K562 (cell line): Measurements from ENCODE around the gene CHD2. TPM values are rescaled to one million over a fixed set of nuclear protein-coding genes. Genes with fewer than 3 reads are reported as not detected.

ENCODE experiments used
- ATAC-seq: fragments of 200-7000 bp; cut with Tn5 transposase; 3 replicates; pipeline ENCODE4 v1.9.1; 2020; ENCODE audit warnings: moderate library complexity
- BruUV-seq: library from RNA; stranded (reverse); fragments of 400-500 nt; replicated peaks from 2 replicates; lab custom pipeline; 2021; lab: Mats Ljungman, UMichigan
- CTCF ChIA-PET: fragments of 300-600 bp; formaldehyde crosslinking; extraction: SDS; loops from one replicate; lab custom pipeline; 2021; ENCODE audit warnings: low intra/inter-chr PET ratio; lab: Yijun Ruan, JAX
- POLR2A ChIA-PET: fragments of 300-600, 350-650 bp; sonication (Branson Sonifier 250); formaldehyde crosslinking; extraction: SDS; loops from one replicate; lab custom pipeline; 2021; ENCODE audit warnings: antibody characterized with exemption, inconsistent platforms; lab: Yijun Ruan, JAX
- DNase-seq, 4 experiments: peaks; one replicate each; pipeline versions ENCODE4 v3.0.0 to v3.0.0-alpha.2; 2011 to 2018; ENCODE audit warnings: low spot score in 3 of 4, mixed read lengths in 3 of 4; ENCODE audit errors: extremely low read depth in 1 of 4
- FAIRE-seq: peaks from 2 replicates; lab custom pipeline; 2011; peaks lifted over from hg19 to GRCh38; lab: Jason Lieb, UNC
- H2AFZ ChIP-seq: 2 replicates; pipeline ENCODE4 v1.6.0; 2011; ENCODE audit warnings: low read depth, low read length, control low read depth, inconsistent platforms
- H3K27ac ChIP-seq: fragments of 200-600 bp; 3 replicates; pipeline ENCODE4 v1.8.0; 2011; ENCODE audit warnings: low read depth, mild to moderate bottlenecking, control low read depth, inconsistent platforms, low read length, moderate library complexity, mixed read lengths; ENCODE audit errors: extremely low read depth
- H3K27me3 ChIP-seq, 2 experiments: fragments of 300-600 bp in 1 of 2; 2 replicates in 1 of 2; 3 replicates in 1 of 2; pipeline versions ENCODE4 v1.6.0 to v1.8.0; 2011; ENCODE audit warnings: inconsistent platforms in 2 of 2, low read length in 2 of 2, mild to moderate bottlenecking in 1 of 2, mixed read lengths in 1 of 2, moderate library complexity in 1 of 2; ENCODE audit not compliant: control insufficient read depth in 2 of 2, insufficient read depth in 2 of 2
- H3K36me3 ChIP-seq: fragments of 300-600 bp; 3 replicates; pipeline ENCODE4 v1.8.0; 2011; ENCODE audit warnings: mild to moderate bottlenecking, low read length, inconsistent platforms; ENCODE audit not compliant: control insufficient read depth, insufficient read depth
- H3K4me1 ChIP-seq, 2 experiments: fragments of 200-600 bp in 1 of 2; replicated peaks in 1 of 2; 2 replicates in 1 of 2; 3 replicates in 1 of 2; pipeline versions ENCODE4 v1.5.1 to v1.8.0; 2011; ENCODE audit warnings: inconsistent platforms in 2 of 2, low read length in 2 of 2, mild to moderate bottlenecking in 1 of 2, mixed read lengths in 1 of 2, moderate library complexity in 1 of 2; ENCODE audit not compliant: control insufficient read depth in 2 of 2, insufficient read depth in 2 of 2
- H3K4me2 ChIP-seq: 2 replicates; pipeline ENCODE4 v1.6.1; 2011; ENCODE audit warnings: low read length, control low read depth, inconsistent platforms, mixed read lengths; ENCODE audit not compliant: insufficient read depth
- H3K4me3 ChIP-seq: fragments of 200-600 bp; sonication (generic), shearing (Covaris generic); 2 replicates; pipeline ENCODE4 v1.5.1; 2016; ENCODE audit warnings: control low read depth, inconsistent platforms
- H3K79me2 ChIP-seq: fragments of 200-600 bp; 3 replicates; pipeline ENCODE4 v1.8.0; 2011; ENCODE audit warnings: low read length, inconsistent platforms; ENCODE audit not compliant: control insufficient read depth, insufficient read depth
- H3K9ac ChIP-seq, 2 experiments: 2 replicates each; pipeline versions ENCODE4 v1.6.0 to v1.6.1; 2011; ENCODE audit warnings: low read depth in 2 of 2, low read length in 2 of 2, control low read depth in 1 of 2, inconsistent platforms in 1 of 2, mild to moderate bottlenecking in 1 of 2, mixed read lengths in 1 of 2; ENCODE audit not compliant: insufficient read depth in 1 of 2
- H3K9me1 ChIP-seq: one replicate; pipeline ENCODE4 v1.6.0; 2011; ENCODE audit warnings: inconsistent platforms, mild to moderate bottlenecking, low read length, moderate library complexity; ENCODE audit not compliant: control insufficient read depth, insufficient read depth
- H3K9me3 ChIP-seq: replicated peaks from 2 replicates; pipeline ENCODE4 v1.5.1; 2011; ENCODE audit warnings: low read depth, low read length, inconsistent platforms; ENCODE audit not compliant: control insufficient read depth, insufficient read depth
- H4K20me1 ChIP-seq: replicated peaks from 2 replicates; pipeline ENCODE4 v1.6.1; 2011; ENCODE audit warnings: low read length, inconsistent platforms, mixed read lengths; ENCODE audit not compliant: control insufficient read depth, insufficient read depth
- PYGO2 ChIP-seq: fragments of 450-650 bp; IDR thresholded peaks from 2 replicates; pipeline ENCODE4 v1.6.1; 2016; ENCODE audit warnings: mild to moderate bottlenecking, missing genetic modification characterization, moderate library complexity, missing compliant biosample characterization
- TRIM25 ChIP-seq: fragments of 450-650 bp; IDR thresholded peaks from 2 replicates; pipeline ENCODE4 v1.7.0; 2016; ENCODE audit warnings: borderline replicate concordance
- WGBS: fragments of 100-300 bp; shearing (Covaris generic); methylation state at CpG from one replicate; pipeline ENCODE4 v1.1.6; 2016; ENCODE audit warnings: low coverage, mixed read lengths; ENCODE audit not compliant: insufficient coverage; ENCODE audit errors: missing lambda C conversion rate; 5-methylcytosine and 5-hydroxymethylcytosine counted together
- in situ Hi-C: fragments of 300-500 bp; cut with MboI; formaldehyde crosslinking; loops from 4 replicates; pipeline ENCODE4 v1.15.0; 2018; ENCODE audit warnings: inconsistent platforms, mixed read lengths
- intact Hi-C: fragments of 100-400 bp; cut with micrococcal nuclease; formaldehyde crosslinking; loops from 2 replicates; pipeline ENCODE4 v1.14.2; 2022
- polyA plus RNA-seq, 8 experiments: library from polyadenylated mRNA; depleted of rRNA in 4 of 8; stranded (reverse) in 5 of 8; unstranded in 3 of 8; fragments of >200 nt; fragmentation: Nextera tagmentation in 2 of 8; fragmentation: Illumina TruSeq in 1 of 8; extraction: Ambion mirVana in 2 of 8; extraction: Trizol in 1 of 8; gene quantifications; 2 replicates each; pipeline versions ENCODE4 v1.2.1 to v1.2.3, GENCODE V29; 2011 to 2014; ENCODE audit warnings: inconsistent platforms in 1 of 8, missing spikeins in 1 of 8
- total RNA-seq, 7 experiments: library from RNA; depleted of rRNA in 6 of 7; stranded (reverse); fragments of >200 nt in 6 of 7; fragmentation: Illumina TruSeq in 2 of 7; extraction: Trizol in 2 of 7; gene quantifications; 2 replicates each; pipeline versions ENCODE4 v1.2.1 to v1.2.3, GENCODE V29; 2011 to 2021; ENCODE audit warnings: low replicate concordance in 1 of 7

CHD2 gene
- total and polyA plus RNA-seq, 9 of the 15 experiments (the other 6 are each of a cell fraction or from before 2014, with no cell fraction given) = 38.9 to 70.8 (median 56.2) TPM

- Histone ChIP-seq H3K4me3 (no peak overlapping the region), H3K9me1 (no peaks in the 10 kb centered on the region), H3K36me3 (no peaks in the 10 kb centered on the region), H3K4me2 (no peak overlapping the region), H3K4me1 (peaks cover 0 to 19% of the 10 kb centered on the region in 2 experiments; a peak in 2 of 5 replicates), H4K20me1 (peaks cover 5% of the 10 kb centered on the region; the same call in 1 of the 2 replicates), H3K9ac (no peak overlapping the region), H3K79me2 (no peaks in the 10 kb centered on the region), H3K9me3 (no peaks in the 10 kb centered on the region), H3K27ac (no peak overlapping the region), H2AFZ (no peak overlapping the region), H3K27me3 (peaks cover 77 to 78% of the 10 kb centered on the region in 2 experiments)
- intact Hi-C loops = no loop called here
- in situ Hi-C loops = no loop called here
- DNase-seq (no peak), FAIRE-seq (no peak), ATAC-seq (no peak)
- POLR2A ChIA-PET = interaction anchor here (0.7 kb wide), 1 partner anchor 73 kb away, joined by 3 read pairs; no protein-coding TSS in a partner anchor
- under 1% methylated on average over 9 of the region's 10 CpGs for WGBS
- CTCF ChIA-PET = no interaction called here
- BruUV-seq = no TSS peak
- TF ChIP-seq TRIM25 = no peak
- no peak for TF ChIP-seq PYGO2 (tag)
These were observed 170.6 kb downstream of the CHD2 start for GRCh38 chr15:93070551-93071296.
